ENCODE results near the gene C16orf96. TPM values are rescaled to one million over a fixed set of nuclear protein-coding genes. Genes with fewer than 3 reads are reported as not detected.

Gene C16orf96
- total RNA-seq (2014; rRNA removed; shearing (Covaris generic); ENCODE audit: low replicate concordance) = not detected in 2 replicates

DNA sequence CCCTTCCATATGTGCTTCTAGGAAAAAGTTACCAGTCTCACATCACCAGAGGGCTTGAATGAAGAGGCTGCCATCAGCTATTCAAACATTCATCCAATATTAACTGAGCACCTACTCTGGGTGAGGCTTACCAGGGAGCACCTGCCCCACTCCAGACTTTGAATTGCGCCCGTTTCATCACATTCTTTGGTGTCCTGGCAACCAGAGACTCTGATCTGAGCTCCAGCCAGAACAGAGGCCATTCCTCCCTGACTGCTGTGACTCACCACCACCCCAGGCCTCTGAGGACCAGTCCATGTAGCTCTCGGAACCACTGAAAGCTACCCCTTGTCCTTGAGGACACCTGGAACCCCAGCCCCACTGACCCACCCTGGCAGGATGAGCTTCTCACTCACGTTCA lies at the start of gene C16orf96:
Gene C16orf96 (plus strand): TSS at position 229 of the 400 bp plus-strand sequence. CDS start 150 bp downstream, at position 379.
- Histone ChIP-seq H3K27me3 (peaks cover 11% of the 10 kb centered on the region), H3K4me3 (no peak within 1 kb of the TSS), H3K36me3 (no peaks in the 10 kb centered on the region), H3K9me3 (no peaks in the 10 kb centered on the region)
- no peak for DNase-seq

DNA sequence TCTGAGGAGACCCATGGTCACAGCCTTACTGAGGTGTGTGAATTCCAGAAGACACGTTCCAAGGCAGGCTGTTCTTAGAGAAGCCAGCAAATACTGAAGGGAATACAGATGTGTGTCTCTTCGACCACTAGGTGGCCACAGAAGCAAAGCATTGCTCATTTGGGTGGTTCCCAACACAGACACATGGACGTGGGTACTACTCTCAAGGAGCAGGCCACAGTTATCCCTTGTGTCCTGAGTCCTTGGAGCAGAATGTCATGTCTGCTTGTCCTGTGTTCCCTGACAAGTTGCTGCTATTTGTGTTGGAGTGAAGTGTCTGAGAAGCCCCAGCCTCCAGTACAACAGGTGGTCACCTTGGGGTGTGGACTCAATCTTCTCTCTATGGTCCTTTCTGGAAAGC lies 49.7 kb upstream of the C16orf96 start:
- Histone ChIP-seq H3K4me3 (no peak overlapping the region), H3K36me3 (peaks cover 57% of the 10 kb centered on the region), H3K9me3 (no peaks in the 10 kb centered on the region), H3K27me3 (no peaks in the 10 kb centered on the region)
- DNase-seq = peak; percentile 61

DNA sequence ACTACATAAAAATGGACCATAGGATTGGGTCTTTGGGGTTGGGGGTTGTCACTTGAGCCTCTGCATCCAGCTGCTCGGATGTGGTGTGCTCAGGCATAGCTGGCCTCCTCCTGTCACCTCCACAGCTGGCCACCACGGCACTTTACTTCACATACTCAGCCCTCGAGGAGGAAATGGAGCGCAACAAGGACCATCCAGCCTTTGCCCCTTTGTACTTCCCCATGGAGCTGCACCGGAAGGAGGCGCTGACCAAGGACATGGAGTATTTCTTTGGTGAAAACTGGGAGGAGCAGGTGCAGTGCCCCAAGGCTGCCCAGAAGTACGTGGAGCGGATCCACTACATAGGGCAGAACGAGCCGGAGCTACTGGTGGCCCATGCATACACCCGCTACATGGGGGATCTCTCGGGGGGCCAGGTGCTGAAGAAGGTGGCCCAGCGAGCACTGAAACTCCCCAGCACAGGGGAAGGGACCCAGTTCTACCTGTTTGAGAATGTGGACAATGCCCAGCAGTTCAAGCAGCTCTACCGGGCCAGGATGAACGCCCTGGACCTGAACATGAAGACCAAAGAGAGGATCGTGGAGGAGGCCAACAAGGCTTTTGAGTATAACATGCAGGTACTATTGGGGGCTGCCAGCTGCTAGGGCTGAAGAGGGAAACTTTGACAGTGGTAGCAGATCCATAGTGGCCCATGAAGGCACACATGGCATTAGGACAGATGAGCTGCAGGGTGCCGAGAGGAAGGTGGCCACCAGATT lies 48.4 kb upstream of the C16orf96 start:
- H3K4me3 ChIP-seq = no peak overlapping the region
- H3K9me3 ChIP-seq = no peaks in the 10 kb centered on the region
- DNase-seq = no peak
- H3K36me3 ChIP-seq = peaks cover 64% of the 10 kb centered on the region
- no peaks in the 10 kb centered on the region for H3K27me3 ChIP-seq

DNA sequence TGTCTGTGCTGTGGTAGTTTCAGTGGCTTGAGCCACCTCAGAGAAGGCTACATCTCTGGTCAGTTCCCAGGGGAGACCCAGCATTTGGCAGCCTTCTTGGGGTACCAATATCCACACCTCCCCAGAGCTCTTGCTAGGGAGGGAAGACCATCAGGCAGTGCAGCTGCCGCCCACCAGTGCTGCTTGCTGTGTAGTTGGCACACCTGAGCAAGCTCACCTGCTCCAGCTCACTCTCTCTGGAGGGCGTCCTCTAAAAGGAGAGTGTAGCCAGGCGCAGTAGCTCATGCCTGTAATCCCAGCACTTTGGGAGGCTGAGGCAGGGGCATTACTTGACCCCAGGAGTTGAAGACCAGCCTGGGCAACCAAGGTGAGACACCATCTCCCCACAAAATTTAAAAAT lies 47.3 kb upstream of the C16orf96 start:
- no peak overlapping the region for H3K4me3 ChIP-seq
- H3K27me3 ChIP-seq = no peaks in the 10 kb centered on the region
- DNase-seq = no peak
- peaks cover 60% of the 10 kb centered on the region for H3K36me3 ChIP-seq
- no peaks in the 10 kb centered on the region for H3K9me3 ChIP-seq

DNA sequence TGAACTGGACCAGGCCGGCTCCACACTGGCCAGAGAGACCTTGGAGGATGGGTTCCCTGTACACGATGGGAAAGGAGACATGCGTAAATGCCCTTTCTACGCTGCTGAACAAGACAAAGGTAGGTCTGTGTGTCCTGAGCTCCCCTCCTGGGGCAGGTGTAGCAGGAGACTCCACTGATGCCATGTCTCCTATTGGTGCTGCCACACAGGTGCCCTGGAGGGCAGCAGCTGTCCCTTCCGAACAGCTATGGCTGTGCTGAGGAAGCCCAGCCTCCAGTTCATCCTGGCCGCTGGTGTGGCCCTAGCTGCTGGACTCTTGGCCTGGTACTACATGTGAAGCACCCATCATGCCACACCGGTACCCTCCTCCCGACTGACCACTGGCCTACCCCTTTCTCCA lies 46.7 kb upstream of the C16orf96 start:
- Histone ChIP-seq H3K27me3 (no peaks in the 10 kb centered on the region), H3K4me3 (no peak overlapping the region), H3K9me3 (no peaks in the 10 kb centered on the region), H3K36me3 (peaks cover 60% of the 10 kb centered on the region)
- DNase-seq = no peak

DNA sequence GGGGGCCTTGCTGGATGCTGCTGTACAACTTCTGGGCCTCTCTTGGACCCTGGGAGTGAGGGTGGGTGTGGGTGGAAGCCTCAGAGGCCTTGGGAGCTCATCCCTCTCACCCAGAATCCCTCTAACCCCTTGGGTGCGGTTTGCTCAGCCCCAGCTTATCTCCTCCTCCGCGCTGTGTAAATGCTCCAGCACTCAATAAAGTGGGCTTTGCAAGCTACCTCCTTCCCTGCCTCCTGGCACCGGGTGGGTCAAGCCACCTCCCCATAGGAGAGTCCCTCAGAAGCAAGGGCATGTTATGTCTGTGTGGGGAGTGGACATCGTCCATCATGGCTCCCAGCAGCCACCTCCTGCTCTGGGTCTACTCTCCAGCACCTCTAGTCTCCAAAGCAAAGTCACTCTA lies 46.0 kb upstream of the C16orf96 start:
- no peak for DNase-seq
- Histone ChIP-seq H3K9me3 (no peaks in the 10 kb centered on the region), H3K27me3 (no peaks in the 10 kb centered on the region), H3K36me3 (peaks cover 56% of the 10 kb centered on the region), H3K4me3 (no peak overlapping the region)

DNA sequence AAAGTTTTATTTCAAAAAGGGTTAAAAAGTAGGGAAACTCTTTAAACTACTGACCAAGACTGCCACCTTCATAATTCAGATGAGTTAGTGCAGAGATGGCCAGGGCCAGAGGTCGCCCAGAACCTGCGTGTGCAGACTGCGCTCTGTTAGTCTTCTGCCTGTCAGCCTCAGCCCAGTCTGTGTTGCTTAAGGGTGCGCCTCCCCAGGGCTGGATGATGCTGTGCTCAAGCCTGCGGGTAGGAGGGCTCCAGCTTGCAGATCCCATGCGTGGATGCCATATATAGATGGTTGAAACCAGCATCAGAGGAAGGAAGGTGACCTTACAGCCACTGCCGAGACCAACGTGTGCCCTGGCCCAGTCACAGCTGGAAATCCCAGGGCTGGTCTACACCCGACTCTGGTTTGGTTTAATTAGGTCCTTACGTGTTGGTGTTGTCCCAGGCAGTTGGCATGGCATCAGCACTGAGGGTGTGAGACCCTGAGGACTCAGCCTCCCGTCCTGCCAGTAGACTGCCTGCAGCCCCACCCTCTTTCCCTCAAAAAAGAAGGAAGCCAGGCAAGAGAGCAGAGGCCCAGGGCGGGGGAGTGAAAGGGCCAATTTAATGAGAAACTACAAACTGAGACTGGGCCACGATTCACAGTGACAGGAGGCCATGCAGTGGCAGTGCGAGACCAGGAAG lies 45.3 kb upstream of the C16orf96 start:
- Histone ChIP-seq H3K36me3 (peaks cover 52% of the 10 kb centered on the region), H3K4me3 (no peak overlapping the region), H3K9me3 (no peaks in the 10 kb centered on the region), H3K27me3 (no peaks in the 10 kb centered on the region)
- DNase-seq = no peak

DNA sequence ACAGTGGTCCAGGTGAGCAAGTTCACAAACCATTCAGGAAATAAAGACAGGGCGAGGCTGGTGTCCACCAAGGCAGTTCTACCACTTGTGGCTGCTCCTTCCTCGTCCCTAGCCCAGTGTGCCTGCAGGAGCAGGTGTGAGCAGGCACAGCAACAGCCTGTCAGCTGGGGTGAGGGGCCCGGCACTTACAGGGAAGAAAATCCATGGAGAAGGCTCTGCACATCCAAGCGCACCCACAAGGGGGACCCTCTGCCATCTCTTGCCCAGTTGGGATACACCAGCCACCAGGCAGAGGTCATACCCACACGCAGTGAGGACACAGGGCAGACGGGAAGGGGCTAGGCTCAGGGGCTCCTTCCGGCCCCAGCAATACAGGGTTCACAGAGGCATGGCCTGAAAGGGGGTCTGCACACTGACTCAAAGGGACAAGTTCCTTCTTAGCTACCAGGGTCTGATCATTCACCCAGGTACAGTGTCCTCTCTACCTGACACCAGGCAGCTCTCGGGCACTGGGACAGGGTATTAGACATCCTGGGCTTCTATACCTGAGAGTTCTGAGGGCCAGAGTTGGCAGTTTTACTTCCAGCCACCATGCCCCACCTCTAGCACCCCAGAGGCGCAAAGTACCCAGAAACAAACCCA lies 44.6 kb upstream of the C16orf96 start:
- H3K36me3 ChIP-seq = peaks cover 46% of the 10 kb centered on the region
- peak; percentile 44 for DNase-seq

DNA sequence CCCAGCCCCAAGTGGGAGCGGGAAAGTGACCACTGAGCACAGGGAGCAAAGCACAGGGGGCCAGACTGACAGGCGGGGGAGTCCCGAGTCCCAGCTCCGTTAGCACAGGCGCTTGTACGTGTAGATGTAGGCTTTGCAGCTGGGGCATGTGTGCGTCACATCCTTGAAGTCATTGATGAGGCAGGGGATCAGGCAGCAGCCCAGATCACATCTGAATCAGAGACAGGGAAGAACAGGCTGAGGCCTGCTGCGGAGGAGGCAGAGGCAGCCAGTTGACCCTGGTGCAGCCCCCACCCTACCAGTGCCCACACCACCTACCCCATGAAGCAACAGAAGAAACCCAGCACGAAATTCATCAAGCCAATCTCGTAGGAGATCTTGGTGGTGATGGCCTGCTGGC lies 43.7 kb upstream of the C16orf96 start:
- Histone ChIP-seq H3K36me3 (peaks cover 37% of the 10 kb centered on the region), H3K4me3 (no peak overlapping the region), H3K27me3 (no peaks in the 10 kb centered on the region), H3K9me3 (no peaks in the 10 kb centered on the region)
- no peak for DNase-seq

More for the DNA sequence above, 44.6 kb upstream of the C16orf96 start:
- no peak overlapping the region for H3K4me3 ChIP-seq
- no peaks in the 10 kb centered on the region for H3K27me3 ChIP-seq
- no peaks in the 10 kb centered on the region for H3K9me3 ChIP-seq

DNA sequence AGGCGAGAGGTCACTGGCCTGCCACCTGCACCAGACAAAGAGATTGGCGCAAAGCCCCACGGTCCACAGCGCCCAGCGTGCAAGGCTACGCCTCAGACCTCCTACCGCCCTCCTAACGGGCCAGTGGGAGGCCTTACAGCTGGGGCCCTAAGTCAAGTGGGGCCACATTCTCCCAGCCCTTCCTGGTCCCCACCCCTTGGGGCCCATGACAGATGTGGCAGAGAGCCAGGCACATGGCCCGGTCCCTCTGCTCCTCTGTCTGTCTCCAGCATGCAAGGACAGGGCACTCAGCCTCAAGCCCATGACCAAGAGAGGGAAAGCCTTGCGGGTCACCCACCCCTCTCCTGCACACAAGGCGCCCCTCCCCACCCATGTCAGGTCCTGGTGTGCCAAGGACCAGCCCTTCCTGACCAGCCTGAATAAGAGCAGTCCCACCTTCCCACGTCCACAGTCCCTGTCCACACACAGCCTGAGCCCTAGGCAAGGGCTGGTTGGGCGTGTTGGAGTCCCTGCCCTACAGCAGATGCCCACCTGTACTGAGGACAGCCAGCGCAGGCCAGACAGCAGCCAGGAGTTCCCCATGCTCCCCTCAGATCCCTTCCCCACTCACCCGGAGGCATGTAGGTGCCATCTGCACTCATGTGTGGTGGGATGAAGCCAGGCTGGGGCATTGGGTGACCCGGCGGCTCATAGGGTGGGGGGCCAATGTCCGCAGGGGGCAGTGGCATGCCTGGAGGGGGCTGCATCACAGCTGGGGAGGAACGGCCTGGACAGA lies 42.9 kb upstream of the C16orf96 start:
- H3K27me3 ChIP-seq = no peaks in the 10 kb centered on the region
- peaks cover 29% of the 10 kb centered on the region for H3K36me3 ChIP-seq
- DNase-seq = no peak
- H3K4me3 ChIP-seq = no peak overlapping the region
- no peaks in the 10 kb centered on the region for H3K9me3 ChIP-seq

DNA sequence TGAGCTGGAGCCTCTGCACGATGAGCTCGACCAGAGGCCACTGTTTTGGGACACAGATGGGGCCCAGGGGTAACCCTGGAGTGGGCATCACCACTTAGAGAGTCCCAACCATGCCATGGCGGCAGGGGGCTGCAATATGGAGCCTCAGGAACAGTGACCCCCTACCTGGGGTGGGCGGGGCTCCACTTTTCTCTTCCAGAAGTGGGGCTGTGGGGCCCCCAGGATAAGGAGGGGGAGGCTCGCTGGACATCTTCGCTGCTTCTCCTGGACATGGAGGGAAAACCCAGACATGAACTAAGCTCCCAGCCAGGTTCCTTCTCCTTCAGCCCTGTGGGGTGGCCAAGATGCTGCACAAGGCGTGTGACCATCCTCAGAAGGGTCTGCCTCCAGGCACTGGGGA lies 42.3 kb upstream of the C16orf96 start:
- Histone ChIP-seq H3K4me3 (no peak overlapping the region), H3K36me3 (peaks cover 24% of the 10 kb centered on the region), H3K27me3 (no peaks in the 10 kb centered on the region), H3K9me3 (no peaks in the 10 kb centered on the region)
- DNase-seq = no peak

DNA sequence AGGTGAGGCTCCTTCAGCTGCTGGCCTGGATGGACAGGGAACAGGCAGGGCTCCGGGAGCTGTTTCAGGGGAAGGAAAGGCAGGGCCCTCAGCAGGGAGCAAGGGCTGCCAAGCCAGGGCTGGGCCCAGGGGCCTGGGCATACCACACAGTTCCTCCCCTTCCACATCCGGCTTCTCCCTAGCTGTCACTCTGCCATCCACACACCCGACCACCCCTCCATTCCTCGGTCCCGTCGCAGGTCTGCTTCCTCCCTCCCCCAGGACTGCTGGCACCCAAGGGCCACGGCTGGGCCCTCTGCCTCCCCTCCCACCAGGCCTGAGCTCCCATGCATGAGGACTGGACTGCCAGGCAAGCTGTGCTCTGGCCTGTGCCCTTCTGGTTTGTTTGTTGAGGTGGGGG lies 41.5 kb upstream of the C16orf96 start:
- DNase-seq = no peak
- Histone ChIP-seq H3K4me3 (no peak overlapping the region), H3K27me3 (no peaks in the 10 kb centered on the region), H3K36me3 (peaks cover 17% of the 10 kb centered on the region), H3K9me3 (no peaks in the 10 kb centered on the region)

DNA sequence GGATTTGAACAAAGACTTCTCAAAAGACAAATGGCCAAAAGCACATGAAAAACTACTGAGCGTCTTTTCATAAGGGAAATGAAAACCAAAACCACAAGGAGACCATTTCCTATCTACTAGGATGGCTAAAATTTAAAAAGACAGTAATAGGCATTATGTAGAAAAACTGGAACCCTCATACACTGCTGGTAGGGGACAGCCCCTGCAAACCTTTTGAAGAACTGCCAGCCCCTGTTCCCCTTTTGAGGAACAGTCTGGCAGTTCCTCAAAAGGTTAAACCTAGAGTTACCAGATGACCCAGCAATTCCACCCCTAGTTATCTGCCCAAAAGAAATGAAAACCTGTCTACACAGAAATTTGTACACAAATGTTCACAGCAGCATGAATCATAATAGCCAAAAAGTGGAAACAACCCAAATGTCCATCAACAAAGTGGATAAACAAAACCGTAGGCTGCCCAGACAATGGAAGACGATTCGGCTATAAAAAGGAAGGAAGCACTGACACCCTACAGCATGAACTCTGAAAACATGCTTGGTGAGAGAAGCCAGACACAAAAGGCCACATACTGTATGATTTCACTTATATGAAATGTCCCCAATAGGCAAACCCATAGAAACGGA lies 40.4 kb upstream of the C16orf96 start:
- Histone ChIP-seq H3K4me3 (no peak overlapping the region), H3K36me3 (peaks cover 14% of the 10 kb centered on the region), H3K27me3 (no peaks in the 10 kb centered on the region), H3K9me3 (no peaks in the 10 kb centered on the region)
- DNase-seq = no peak

DNA sequence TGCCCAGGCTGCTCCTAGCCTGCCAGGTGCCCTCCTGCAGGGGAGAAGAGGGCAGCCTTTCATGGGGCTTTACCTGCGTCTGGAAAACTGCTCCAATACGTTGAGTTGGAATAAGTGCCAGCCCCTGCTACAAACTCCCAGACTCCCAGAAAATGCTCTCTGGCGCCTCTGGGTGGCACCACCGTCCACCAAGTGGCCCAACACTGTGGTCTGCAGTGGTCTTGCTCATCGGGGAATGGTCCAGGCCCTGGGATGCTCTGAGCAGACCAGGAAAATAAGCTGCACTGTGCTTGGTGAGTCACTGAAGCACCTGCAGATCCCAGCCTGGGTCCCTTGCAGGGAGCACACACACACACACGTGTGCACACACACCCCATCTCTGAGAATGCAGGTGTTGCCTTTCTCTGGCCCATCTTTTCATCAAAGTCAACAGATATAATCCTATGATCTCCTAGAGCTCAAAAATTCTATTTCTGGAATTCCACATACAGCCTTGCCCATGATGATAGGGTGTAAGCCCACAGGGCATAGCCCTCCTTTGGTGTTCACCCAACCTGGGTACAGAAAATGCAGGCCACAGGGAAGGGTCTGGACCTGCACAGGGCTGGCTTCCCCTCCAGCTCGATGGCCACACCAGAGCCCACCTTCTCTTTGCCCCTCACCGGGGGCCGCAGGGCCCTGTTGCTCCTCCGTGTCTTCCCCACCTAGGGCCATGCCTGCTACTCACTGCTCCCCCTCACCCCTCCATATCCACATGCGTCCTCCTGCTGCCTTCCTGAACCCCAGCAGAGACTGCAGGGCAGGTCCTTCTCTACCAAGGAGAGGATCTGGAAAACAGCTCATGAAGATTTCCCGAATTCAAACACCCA lies 38.1 kb upstream of the C16orf96 start:
- no peak overlapping the region for H3K4me3 ChIP-seq
- H3K36me3 ChIP-seq = no peaks in the 10 kb centered on the region; the same call in 1 of the 2 replicates
- DNase-seq = peak; percentile 37
- no peaks in the 10 kb centered on the region for H3K27me3 ChIP-seq
- H3K9me3 ChIP-seq = no peaks in the 10 kb centered on the region

DNA sequence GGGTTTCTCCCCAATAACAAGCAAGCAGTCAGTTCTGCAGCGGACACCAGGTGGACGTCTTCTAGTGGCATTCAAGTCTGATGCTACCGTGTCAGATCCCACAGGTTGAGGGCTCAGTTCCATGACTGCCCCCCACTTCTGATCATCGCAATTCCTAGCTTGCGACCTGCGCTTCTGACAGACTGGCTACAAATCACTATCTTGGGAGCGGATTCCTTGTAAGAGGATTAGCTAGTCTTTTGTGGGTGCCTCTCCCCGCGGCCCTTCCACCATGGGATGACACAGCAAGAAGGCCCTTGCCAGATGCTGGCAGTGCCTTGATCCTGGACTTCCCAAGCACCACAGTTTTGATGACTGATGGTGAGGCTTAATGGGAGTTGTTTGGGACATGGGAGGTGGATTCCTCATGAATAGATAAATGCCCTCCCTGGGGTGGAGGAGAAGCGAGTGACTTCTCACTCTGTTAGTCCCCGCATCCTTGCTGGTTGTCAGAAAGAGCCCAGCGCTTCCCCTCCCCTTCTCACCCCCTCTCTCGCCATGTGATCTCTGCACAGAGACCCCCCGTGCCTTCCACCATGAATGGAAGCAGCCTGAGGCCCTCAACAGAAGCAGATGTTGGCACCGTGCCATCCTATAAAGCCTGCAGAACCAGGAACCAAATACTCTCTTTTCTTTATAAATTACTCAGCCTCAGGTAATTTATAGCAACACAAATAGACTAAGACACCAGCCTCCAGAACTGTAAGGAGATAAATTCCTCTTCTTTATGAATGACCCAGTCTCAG lies 36.7 kb upstream of the C16orf96 start:
- H3K27me3 ChIP-seq = no peaks in the 10 kb centered on the region
- H3K36me3 ChIP-seq = no peaks in the 10 kb centered on the region; the same call in 1 of the 2 replicates
- no peak for DNase-seq
- H3K4me3 ChIP-seq = no peak overlapping the region
- no peaks in the 10 kb centered on the region for H3K9me3 ChIP-seq
